Nephron (organoid): ENCODE results near the gene PEX10.

Experiments used
- H3K27ac Mint-ChIP-seq, 3 experiments: 2 replicates each; pipeline ENCODE4 v1.8.0; 2020; ENCODE audit warnings: mixed read lengths in 3 of 3, mild to moderate bottlenecking in 2 of 3, moderate library complexity in 1 of 3
- H3K27me3 Mint-ChIP-seq: 2 replicates; pipeline ENCODE4 v1.8.0; 2021; ENCODE audit warnings: low read depth, mild to moderate bottlenecking, moderate library complexity, mixed read lengths
- H3K36me3 Mint-ChIP-seq: 2 replicates; pipeline ENCODE4 v1.8.0; 2020; ENCODE audit warnings: low read depth, mixed read lengths
- H3K4me1 Mint-ChIP-seq: 2 replicates; pipeline ENCODE4 v1.8.0; 2020; ENCODE audit warnings: mixed read lengths
- H3K4me3 Mint-ChIP-seq, 3 experiments: 2 replicates each; pipeline ENCODE4 v1.8.0; 2020; ENCODE audit warnings: mild to moderate bottlenecking in 3 of 3, mixed read lengths in 3 of 3, moderate library complexity in 2 of 3
- H3K9me3 Mint-ChIP-seq: 2 replicates; pipeline ENCODE4 v1.8.0; 2020; ENCODE audit warnings: mixed read lengths
- CTCF ChIP-seq, 3 experiments: fragments of 200-600 bp; sonication (generic); IDR thresholded peaks; one replicate each; pipeline ENCODE4 v1.5.0; 2021; ENCODE audit warnings: antibody characterized with exemption in 3 of 3; ENCODE audit not compliant: unreplicated experiment in 3 of 3

Gene PEX10

GRCh38 chr1:2356401-2356800 is 56.0 kb downstream of the PEX10 start:
- Mint-ChIP-seq H3K27me3 (peaks cover 7% of the 10 kb centered on the region), H3K9me3 (peaks cover 6% of the 10 kb centered on the region), H3K27ac (peak overlapping the region in 1 of 3 experiments; percentile 19), H3K36me3 (peaks cover 17% of the 10 kb centered on the region), H3K4me3 (no peak overlapping the region), H3K4me1 (peaks cover 48% of the 10 kb centered on the region)
- no peak for TF ChIP-seq CTCF (IDR thresholded peaks at IDR 0.05; ENCODE audit: unreplicated experiment in 3 of 3)

GRCh38 chr1:2355373-2356261 is 56.7 kb downstream of the PEX10 start:
- H3K27me3 Mint-ChIP-seq: peaks cover 8% of the 10 kb centered on the region
- peak overlapping the region in 2 of 3 experiments; percentile 35 to 80 for H3K27ac Mint-ChIP-seq
- peaks cover 11% of the 10 kb centered on the region for H3K36me3 Mint-ChIP-seq
- peaks cover 43% of the 10 kb centered on the region for H3K4me1 Mint-ChIP-seq
- TF ChIP-seq CTCF (IDR thresholded peaks at IDR 0.05; ENCODE audit: unreplicated experiment in 3 of 3): no peak
- H3K9me3 Mint-ChIP-seq: peaks cover 3% of the 10 kb centered on the region
- no peak overlapping the region for H3K4me3 Mint-ChIP-seq

- Mint-ChIP-seq H3K36me3 (peaks cover 5% of the 10 kb centered on the region), H3K27me3 (peaks cover 8% of the 10 kb centered on the region), H3K4me1 (peaks cover 41% of the 10 kb centered on the region), H3K27ac (peak overlapping the region in 2 of 3 experiments; percentile 35 to 80), H3K9me3 (no peaks in the 10 kb centered on the region), H3K4me3 (no peak overlapping the region)
- no peak for TF ChIP-seq CTCF (IDR thresholded peaks at IDR 0.05; ENCODE audit: unreplicated experiment in 3 of 3)
Measured at GRCh38 chr1:2354511-2355372, 57.6 kb downstream of the PEX10 start.
